ENCODE measurements around the gene LAMTOR2.
A peak's percentile ranks its signal among the peaks of the same experiment; 100 is the strongest.

The LAMTOR2 gene

GRCh38 chr1:156019946-156020292 lies 34.7 kb upstream of the LAMTOR2 start:
- H3K4me3 ChIP-seq (ENCODE audit: low read depth, low read length) = peak overlapping the region; percentile 76
- no peak for TF ChIP-seq CTCF (IDR thresholded peaks at IDR 0.05; ENCODE audit: low read depth, low read length)
- DNase-seq (ENCODE audit: low read depth, low spot score) = no peak
- in situ Hi-C loops (cut with HindIII; ENCODE audit: low sequenced_read_pairs) = no loop called here

- in situ Hi-C loops (cut with HindIII; ENCODE audit: low sequenced_read_pairs) = no loop called here
- peak within 1 kb of the TSS; percentile 76 for H3K4me3 ChIP-seq (ENCODE audit: low read depth, low read length)
- TF ChIP-seq CTCF (IDR thresholded peaks at IDR 0.05; ENCODE audit: low read depth, low read length) = no peak
- DNase-seq (ENCODE audit: low read depth, low spot score) = peak; percentile 92
These were observed 34.1 kb upstream of the LAMTOR2 start, which contains the start of gene SSR2 for GRCh38 chr1:156020293-156021092. TSS of gene SSR2 (minus strand) at chr1:156020951. CDS start at chr1:156020167, 784 bp downstream.

GRCh38 chr1:156021093-156021428 lies 33.5 kb upstream of the LAMTOR2 start:
- H3K4me3 ChIP-seq (ENCODE audit: low read depth, low read length) = peak overlapping the region; percentile 76
- DNase-seq (ENCODE audit: low read depth, low spot score) = no peak
- TF ChIP-seq CTCF (IDR thresholded peaks at IDR 0.05; ENCODE audit: low read depth, low read length) = no peak
- in situ Hi-C loops (cut with HindIII; ENCODE audit: low sequenced_read_pairs) = no loop called here

GRCh38 chr1:156021954-156022353 lies 32.6 kb upstream of the LAMTOR2 start:
- H3K4me3 ChIP-seq (ENCODE audit: low read depth, low read length) = no peak overlapping the region
- in situ Hi-C loops (cut with HindIII; ENCODE audit: low sequenced_read_pairs) = no loop called here
- DNase-seq (ENCODE audit: low read depth, low spot score) = no peak
- TF ChIP-seq CTCF (IDR thresholded peaks at IDR 0.05; ENCODE audit: low read depth, low read length) = no peak

GRCh38 chr1:156024801-156025200 lies 29.8 kb upstream of the LAMTOR2 start:
- no peak for DNase-seq (ENCODE audit: low read depth, low spot score)
- no peak overlapping the region for H3K4me3 ChIP-seq (ENCODE audit: low read depth, low read length)
- no peak for TF ChIP-seq CTCF (IDR thresholded peaks at IDR 0.05; ENCODE audit: low read depth, low read length)
- in situ Hi-C loops (cut with HindIII; ENCODE audit: low sequenced_read_pairs) = no loop called here

GRCh38 chr1:156025876-156026275 lies 28.7 kb upstream of the LAMTOR2 start:
- in situ Hi-C loops (cut with HindIII; ENCODE audit: low sequenced_read_pairs) = no loop called here
- DNase-seq (ENCODE audit: low read depth, low spot score) = peak; percentile 51
- H3K4me3 ChIP-seq (ENCODE audit: low read depth, low read length) = no peak overlapping the region
- peak; percentile 88 for TF ChIP-seq CTCF (IDR thresholded peaks at IDR 0.05; ENCODE audit: low read depth, low read length)
